Lower lobe of right lung (tissue), 2 donors: Measurements from ENCODE around the gene SNTG2. TPM values are rescaled to one million over a fixed set of nuclear protein-coding genes. Genes with fewer than 3 reads are reported as not detected.

Experiments
- ATAC-seq, 2 donors: fragments of 200-7000 bp; cut with Tn5 transposase; one replicate each; pipeline ENCODE4 v1.9.1; 2020 to 2022; ENCODE audit warnings: mild to moderate bottlenecking in 2 of 2, moderate library complexity in 2 of 2
- DNase-seq: peaks from one replicate; pipeline ENCODE4 v3.0.0-alpha.2; 2020
- H3K27ac ChIP-seq: fragments of 200-600 bp; one replicate; pipeline ENCODE4 v1.8.0; 2022
- H3K27me3 ChIP-seq: fragments of 200-600 bp; one replicate; pipeline ENCODE4 v1.8.0; 2022; ENCODE audit warnings: low read depth
- H3K36me3 ChIP-seq: fragments of 200-600 bp; one replicate; pipeline ENCODE4 v1.8.0; 2022; ENCODE audit warnings: mild to moderate bottlenecking
- H3K4me1 ChIP-seq: fragments of 200-600 bp; one replicate; pipeline ENCODE4 v1.8.0; 2022
- H3K4me3 ChIP-seq: fragments of 200-600 bp; one replicate; pipeline ENCODE4 v1.8.0; 2022; ENCODE audit warnings: mild to moderate bottlenecking
- H3K9me3 ChIP-seq: fragments of 200-600 bp; one replicate; pipeline ENCODE4 v1.8.0; 2022
- CTCF ChIP-seq: fragments of 200-600 bp; IDR thresholded peaks from one replicate; pipeline ENCODE4 v1.8.0; 2022; ENCODE audit warnings: antibody characterized with exemption, mild to moderate bottlenecking
- intact Hi-C: fragments of 100-400 bp; cut with DNase I; formaldehyde crosslinking; loops from one replicate; pipeline ENCODE4 v1.11.0; 2022
- total RNA-seq: library from RNA; stranded (reverse); fragmentation: NEBNext Ultra II Directional; extraction: Animal tissue kit (Norgen Biotek cat#: 25700); gene quantifications from one replicate; pipeline ENCODE4 v1.2.1, GENCODE V29; 2021
- donor health status: DM: no; HTN: yes; CAD: no; lungs with severe emphysema.

Gene SNTG2
- total RNA-seq, 1 donor from 2014 or later = 1.4 TPM

GRCh38 chr2:926896-927295 is 23.8 kb upstream of the SNTG2 start:
- Histone ChIP-seq H3K9me3 (no peaks in the 10 kb centered on the region), H3K4me3 (no peak overlapping the region), H3K27me3 (peaks cover 6% of the 10 kb centered on the region), H3K27ac (no peak overlapping the region), H3K36me3 (no peaks in the 10 kb centered on the region), H3K4me1 (no peaks in the 10 kb centered on the region)
- no peak for DNase-seq
- no peak for TF ChIP-seq CTCF
- no peak for ATAC-seq
- intact Hi-C loops = no loop called here

- no peaks in the 10 kb centered on the region for H3K4me1 ChIP-seq
- no peak overlapping the region for H3K27ac ChIP-seq
- no peak overlapping the region for H3K4me3 ChIP-seq
- ATAC-seq = no peak
- intact Hi-C loops = no loop called here
- H3K9me3 ChIP-seq = no peaks in the 10 kb centered on the region
- no peak for TF ChIP-seq CTCF
- H3K27me3 ChIP-seq = peaks cover 5% of the 10 kb centered on the region
- DNase-seq = no peak
- H3K36me3 ChIP-seq = no peaks in the 10 kb centered on the region
These were observed 21.5 kb upstream of the SNTG2 start for GRCh38 chr2:929011-929735.

- Histone ChIP-seq H3K36me3 (no peaks in the 10 kb centered on the region), H3K27me3 (no peaks in the 10 kb centered on the region), H3K4me3 (no peak overlapping the region), H3K4me1 (no peaks in the 10 kb centered on the region), H3K27ac (no peak overlapping the region), H3K9me3 (no peaks in the 10 kb centered on the region)
- no peak for ATAC-seq
- no peak for DNase-seq
- no peak for TF ChIP-seq CTCF
- intact Hi-C loops = no loop called here
These were observed 20.7 kb upstream of the SNTG2 start for GRCh38 chr2:929925-930324.

GRCh38 chr2:930935-931334 is 19.7 kb upstream of the SNTG2 start:
- ATAC-seq (no peak), DNase-seq (no peak)
- Histone ChIP-seq H3K27ac (no peak overlapping the region), H3K4me3 (no peak overlapping the region), H3K4me1 (no peaks in the 10 kb centered on the region), H3K36me3 (no peaks in the 10 kb centered on the region), H3K9me3 (no peaks in the 10 kb centered on the region), H3K27me3 (no peaks in the 10 kb centered on the region)
- TF ChIP-seq CTCF = no peak
- intact Hi-C loops = no loop called here

- ATAC-seq = no peak
- Histone ChIP-seq H3K27ac (no peak overlapping the region), H3K9me3 (no peaks in the 10 kb centered on the region), H3K4me3 (no peak overlapping the region), H3K36me3 (no peaks in the 10 kb centered on the region), H3K27me3 (no peaks in the 10 kb centered on the region), H3K4me1 (no peaks in the 10 kb centered on the region)
- intact Hi-C loops = no loop called here
- no peak for DNase-seq
- no peak for TF ChIP-seq CTCF
These were observed 18.1 kb upstream of the SNTG2 start for GRCh38 chr2:932320-933115.
